Neural progenitor cell (in vitro differentiated cells): Measurements from ENCODE around the gene SEC14L1. TPM values are rescaled to one million over a fixed set of nuclear protein-coding genes. Genes with fewer than 3 reads are reported as not detected.

ENCODE experiments used
- DNase-seq: peaks from one replicate; pipeline ENCODE4 v3.0.0-alpha.2; 2016; ENCODE audit warnings: low spot score
- H2AFZ ChIP-seq: fragments of 200-600 bp; sonication (generic); replicated peaks from 2 replicates; pipeline ENCODE4 v1.6.1; 2016; ENCODE audit warnings: antibody characterized with exemption
- H3F3A ChIP-seq: fragments of 200-600 bp; sonication (generic); 2 replicates; pipeline ENCODE4 v1.6.1; 2016; ENCODE audit warnings: antibody characterized with exemption, low read depth
- H3K27ac ChIP-seq: fragments of 200-600 bp; sonication (generic); 2 replicates; pipeline ENCODE4 v1.5.1; 2016; ENCODE audit warnings: mild to moderate bottlenecking
- H3K27me3 ChIP-seq: fragments of 200-600 bp; sonication (generic); 2 replicates; pipeline ENCODE4 v1.6.1; 2016; ENCODE audit warnings: mild to moderate bottlenecking, moderate library complexity
- H3K36me3 ChIP-seq: fragments of 200-600 bp; sonication (generic); 2 replicates; pipeline ENCODE4 v1.5.1; 2016
- H3K4me1 ChIP-seq: fragments of 200-600 bp; sonication (generic); 2 replicates; pipeline ENCODE4 v1.6.1; 2016; ENCODE audit warnings: mixed run types
- H3K4me2 ChIP-seq: fragments of 200-600 bp; sonication (generic); 2 replicates; pipeline ENCODE4 v1.6.1; 2016
- H3K4me3 ChIP-seq: fragments of 200-600 bp; sonication (generic); 2 replicates; pipeline ENCODE4 v1.5.1; 2016
- H3K79me2 ChIP-seq: fragments of 200-600 bp; sonication (generic); 2 replicates; pipeline ENCODE4 v1.6.1; 2016; ENCODE audit warnings: low read depth
- H3K9ac ChIP-seq: fragments of 200-600 bp; sonication (generic); 2 replicates; pipeline ENCODE4 v1.6.1; 2016
- H3K9me3 ChIP-seq: fragments of 200-600 bp; sonication (generic); 2 replicates; pipeline ENCODE4 v1.5.1; 2016; ENCODE audit warnings: low read depth
- H4K20me1 ChIP-seq: fragments of 200-600 bp; sonication (generic); 2 replicates; pipeline ENCODE4 v1.6.1; 2016; ENCODE audit warnings: low read depth
- H3K27ac Mint-ChIP-seq: 3 replicates; pipeline ENCODE4 v1.8.0; 2021; ENCODE audit warnings: mixed read lengths
- H3K27me3 Mint-ChIP-seq: 2 replicates; pipeline ENCODE4 v1.8.0; 2022; ENCODE audit warnings: low read depth, mild to moderate bottlenecking, inconsistent platforms, moderate library complexity, mixed read lengths; ENCODE audit not compliant: insufficient read depth
- H3K36me3 Mint-ChIP-seq: 3 replicates; pipeline ENCODE4 v1.8.0; 2021; ENCODE audit warnings: mixed read lengths
- H3K4me1 Mint-ChIP-seq: 3 replicates; pipeline ENCODE4 v1.8.0; 2021; ENCODE audit warnings: mixed read lengths
- H3K4me3 Mint-ChIP-seq: 3 replicates; pipeline ENCODE4 v1.8.0; 2021; ENCODE audit warnings: mild to moderate bottlenecking, moderate library complexity, mixed read lengths
- H3K9me3 Mint-ChIP-seq: 3 replicates; pipeline ENCODE4 v1.8.0; 2020; ENCODE audit warnings: mixed read lengths
- CTCF ChIP-seq: fragments of 200-600 bp; sonication (generic); IDR thresholded peaks from 2 replicates; pipeline ENCODE4 v1.5.1; 2017; ENCODE audit warnings: antibody characterized with exemption, mild to moderate bottlenecking
- EZH2 ChIP-seq: fragments of 200-600 bp; sonication (generic); IDR thresholded peaks from 2 replicates; pipeline ENCODE4 v1.6.1; 2017; ENCODE audit warnings: antibody characterized with exemption, mild to moderate bottlenecking, moderate library complexity
- EZH2phosphoT487 ChIP-seq: fragments of 200-600 bp; sonication (generic); IDR thresholded peaks from 2 replicates; pipeline ENCODE4 v1.6.1; 2017; ENCODE audit warnings: antibody characterized with exemption
- total RNA-seq: library from RNA; depleted of rRNA; stranded (reverse); fragments of >200 nt; gene quantifications from 2 replicates; pipeline ENCODE4 v1.2.3, GENCODE V29; 2015; ENCODE audit warnings: low replicate concordance

SEC14L1 gene
- total RNA-seq, 1 donor from 2014 or later, result 75.0 TPM

GRCh38 chr17:77242118-77242851 lies 101.5 kb downstream of the SEC14L1 start:
- H3F3A ChIP-seq, result peaks cover 11% of the 10 kb centered on the region
- DNase-seq, result no peak
- no peak overlapping the region for H3K4me2 ChIP-seq
- peaks cover 6% of the 10 kb centered on the region for H3K4me1 Mint-ChIP-seq
- no peak overlapping the region for H3K27ac ChIP-seq
- no peak overlapping the region for H3K4me3 ChIP-seq
- H3K4me1 ChIP-seq, result no peaks in the 10 kb centered on the region
- TF ChIP-seq EZH2phosphoT487 (no peak), CTCF (no peak), EZH2 (no peak)
- no peak overlapping the region for H3K4me3 Mint-ChIP-seq
- H3K36me3 Mint-ChIP-seq, result no peaks in the 10 kb centered on the region
- peaks cover 6% of the 10 kb centered on the region for H3K27me3 ChIP-seq
- H4K20me1 ChIP-seq, result no peaks in the 10 kb centered on the region
- H3K79me2 ChIP-seq, result no peaks in the 10 kb centered on the region
- no peaks in the 10 kb centered on the region for H3K9me3 ChIP-seq
- peak overlapping the region; percentile 74 for H3K27ac Mint-ChIP-seq
- H3K36me3 ChIP-seq, result no peaks in the 10 kb centered on the region
- no peak overlapping the region for H3K9ac ChIP-seq
- H3K9me3 Mint-ChIP-seq, result no peaks in the 10 kb centered on the region
- peak overlapping the region; percentile 17 for H2AFZ ChIP-seq
- peaks cover 2% of the 10 kb centered on the region for H3K27me3 Mint-ChIP-seq

GRCh38 chr17:77245162-77245926 lies 104.6 kb downstream of the SEC14L1 start:
- Histone ChIP-seq H4K20me1 (no peaks in the 10 kb centered on the region), H3F3A (peaks cover 11% of the 10 kb centered on the region), H3K4me3 (no peak overlapping the region), H3K4me1 (no peaks in the 10 kb centered on the region), H2AFZ (no peak overlapping the region), H3K9me3 (no peaks in the 10 kb centered on the region), H3K36me3 (no peaks in the 10 kb centered on the region), H3K9ac (no peak overlapping the region), H3K4me2 (no peak overlapping the region), H3K27ac (no peak overlapping the region), H3K79me2 (no peaks in the 10 kb centered on the region), H3K27me3 (peaks cover 25% of the 10 kb centered on the region)
- TF ChIP-seq CTCF, result no peak
- Mint-ChIP-seq H3K27ac (no peak overlapping the region), H3K27me3 (peaks cover 13% of the 10 kb centered on the region), H3K4me3 (no peak overlapping the region), H3K4me1 (peaks cover 9% of the 10 kb centered on the region), H3K36me3 (no peaks in the 10 kb centered on the region), H3K9me3 (no peaks in the 10 kb centered on the region)
- DNase-seq, result no peak

- Mint-ChIP-seq H3K36me3 (no peaks in the 10 kb centered on the region), H3K4me3 (peak overlapping the region; percentile 74), H3K27me3 (peaks cover 13% of the 10 kb centered on the region), H3K9me3 (no peaks in the 10 kb centered on the region), H3K27ac (no peak overlapping the region), H3K4me1 (peaks cover 9% of the 10 kb centered on the region)
- Histone ChIP-seq H3K9me3 (no peaks in the 10 kb centered on the region), H4K20me1 (no peaks in the 10 kb centered on the region), H3K27me3 (peaks cover 25% of the 10 kb centered on the region), H3F3A (peaks cover 11% of the 10 kb centered on the region), H3K4me3 (peak overlapping the region; percentile 68), H3K9ac (no peak overlapping the region), H3K79me2 (no peaks in the 10 kb centered on the region), H3K27ac (no peak overlapping the region), H2AFZ (peak overlapping the region; percentile 91), H3K4me1 (no peaks in the 10 kb centered on the region), H3K36me3 (no peaks in the 10 kb centered on the region), H3K4me2 (peak overlapping the region; percentile 99)
- TF ChIP-seq CTCF, result no peak
- no peak for TF ChIP-seq EZH2
- no peak for TF ChIP-seq EZH2phosphoT487
- no peak for DNase-seq
Measured at GRCh38 chr17:77246110-77247047, 105.6 kb downstream of the SEC14L1 start.
